ENCODE data around the gene MARK2.

Gene MARK2

GRCh38 chr11:63951779-63952536, 113.0 kb downstream of the MARK2 start:
- Mint-ChIP-seq H3K9me3 (no peaks in the 10 kb centered on the region), H3K4me1 (no peaks in the 10 kb centered on the region), H3K36me3 (ENCODE audit: low read depth) (peaks cover 54% of the 10 kb centered on the region), H3K4me3 (no peak overlapping the region), H3K27ac (no peak overlapping the region), H3K27me3 (ENCODE audit: low read depth) (no peaks in the 10 kb centered on the region)
- TF ChIP-seq CTCF (IDR thresholded peaks at IDR 0.05; ENCODE audit: unreplicated experiment in 3 of 3): no peak

GRCh38 chr11:63952570-63952969, 113.7 kb downstream of the MARK2 start:
- Mint-ChIP-seq H3K36me3 (ENCODE audit: low read depth) (peaks cover 54% of the 10 kb centered on the region), H3K9me3 (no peaks in the 10 kb centered on the region), H3K4me1 (no peaks in the 10 kb centered on the region), H3K4me3 (no peak overlapping the region), H3K27me3 (ENCODE audit: low read depth) (no peaks in the 10 kb centered on the region), H3K27ac (no peak overlapping the region)
- TF ChIP-seq CTCF (IDR thresholded peaks at IDR 0.05; ENCODE audit: unreplicated experiment in 3 of 3): no peak

DNA sequence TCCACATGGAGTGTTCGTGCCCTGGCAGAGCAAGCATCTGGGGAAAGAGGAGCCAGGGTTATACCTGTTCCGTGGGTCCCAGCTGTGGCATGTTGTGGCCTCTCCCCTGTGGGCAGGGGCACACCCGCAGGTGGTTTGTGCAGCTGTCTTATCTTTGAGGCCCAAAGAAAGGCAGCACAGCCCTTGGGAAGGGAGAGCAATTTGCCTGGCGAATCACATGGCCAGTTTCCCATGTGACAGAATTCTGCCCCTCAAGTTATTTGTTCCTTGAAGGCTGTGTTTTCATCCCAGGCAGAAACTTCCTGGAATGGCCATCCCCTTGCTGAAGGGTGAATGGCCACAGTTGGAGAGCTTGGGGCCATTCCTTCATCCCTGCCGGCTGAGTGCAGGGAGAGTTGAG, 119.1 kb downstream of the MARK2 start:
- TF ChIP-seq CTCF (IDR thresholded peaks at IDR 0.05; ENCODE audit: unreplicated experiment in 3 of 3): no peak
- Mint-ChIP-seq H3K4me1 (peaks cover 7% of the 10 kb centered on the region), H3K9me3 (no peaks in the 10 kb centered on the region), H3K27ac (peak overlapping the region in 1 of 3 experiments; percentile 38), H3K27me3 (ENCODE audit: low read depth) (no peaks in the 10 kb centered on the region), H3K36me3 (ENCODE audit: low read depth) (peaks cover 33% of the 10 kb centered on the region), H3K4me3 (no peak overlapping the region)

Measured in nephron (organoid).